Transverse colon (tissue), 4 donors: Measurements from ENCODE around the gene TMEM245. TPM values are rescaled to one million over a fixed set of nuclear protein-coding genes. Genes with fewer than 3 reads are reported as not detected.

Experiments used
- DNase-seq: peaks from one replicate; pipeline ENCODE4 v3.0.0-alpha.2; 2019
- H3K27ac ChIP-seq, 4 donors: fragments of 200-600 bp; sonication (generic); 2 replicates each; pipeline ENCODE4 v1.5.1; 2016 to 2018; ENCODE audit warnings: inconsistent platforms in 4 of 4
- H3K27me3 ChIP-seq: fragments of 200-600 bp; sonication (generic); 2 replicates; pipeline ENCODE4 v1.5.1; 2017; ENCODE audit warnings: inconsistent platforms
- H3K36me3 ChIP-seq, 4 donors: fragments of 200-600 bp; sonication (generic); 2 replicates each; pipeline ENCODE4 v1.5.1; 2017 to 2019; ENCODE audit warnings: inconsistent platforms in 4 of 4
- H3K4me1 ChIP-seq, 4 donors: fragments of 200-600 bp; sonication (generic); 2 replicates each; pipeline ENCODE4 v1.5.1; 2017 to 2020; ENCODE audit warnings: inconsistent platforms in 4 of 4
- H3K4me3 ChIP-seq, 4 donors: fragments of 200-600 bp; sonication (generic); 1 replicate in 1 of 4; 2 replicates in 3 of 4; pipeline versions ENCODE4 v1.5.1 to v1.6.1; 2017 to 2019; ENCODE audit warnings: inconsistent platforms in 4 of 4
- H3K9me3 ChIP-seq, 2 donors: fragments of 200-600 bp; sonication (generic); 2 replicates each; pipeline ENCODE4 v1.5.1; 2017 to 2019; ENCODE audit warnings: inconsistent platforms in 2 of 2
- EP300 ChIP-seq: sonication (generic); formaldehyde crosslinking; IDR thresholded peaks from one replicate; pipeline ENCODE4 v1.6.1; 2017; ENCODE audit warnings: antibody characterized with exemption, low read depth
- POLR2A ChIP-seq: fragments of 450-650 bp; IDR thresholded peaks from one replicate; pipeline ENCODE4 v1.6.1; 2016; ENCODE audit warnings: antibody characterized with exemption, mild to moderate bottlenecking, moderate library complexity
- POLR2AphosphoS5 ChIP-seq, 3 donors: sonication (generic); formaldehyde crosslinking; IDR thresholded peaks; one replicate each; pipeline ENCODE4 v1.6.1; 2016; ENCODE audit warnings: antibody characterized with exemption in 3 of 3
- WGBS, 2 donors: methylation state at CpG; one replicate each; pipeline ENCODE4 v1.1.5; 2018; ENCODE audit warnings: low coverage in 1 of 2; 5-methylcytosine and 5-hydroxymethylcytosine counted together
- in situ Hi-C, 4 donors: fragments of 200-750 bp; cut with MboI; loops; one replicate each; pipeline versions ENCODE4 v1.15.0 to v1.15.1; 2017; ENCODE audit warnings: low sequenced_read_pairs in 3 of 4, low pct_ligation_motif_present in 1 of 4, low pct_unique_long_range_greater_than_20kb in 1 of 4
- intact Hi-C: fragments of 100-400 bp; cut with DNase I; formaldehyde crosslinking; loops from one replicate; pipeline ENCODE4 v1.15.1; 2023; ENCODE audit warnings: low total_unique reads
- total RNA-seq, 4 donors: library from RNA; depleted of rRNA; stranded (reverse); fragments of >200 nt; gene quantifications; one replicate each; pipeline ENCODE4 v1.1.0, GENCODE V29; 2016
- TF ChIP-seq, protein P1 (sequence below), 5 experiments: fragments of 200-600 bp in 3 of 5; fragments of 450-650 bp in 2 of 5; sonication (generic) in 3 of 5; IDR thresholded peaks; 1 replicate in 2 of 5; 2 replicates in 3 of 5; pipeline ENCODE4 v1.5.1; 2016 to 2017; ENCODE audit warnings: antibody characterized with exemption in 5 of 5, inconsistent platforms in 3 of 5, mild to moderate bottlenecking in 2 of 5, moderate library complexity in 1 of 5

TMEM245 gene
- total RNA-seq, 4 donors from 2014 or later: 28.5 to 63.6 (median 58.7) TPM

DNA sequence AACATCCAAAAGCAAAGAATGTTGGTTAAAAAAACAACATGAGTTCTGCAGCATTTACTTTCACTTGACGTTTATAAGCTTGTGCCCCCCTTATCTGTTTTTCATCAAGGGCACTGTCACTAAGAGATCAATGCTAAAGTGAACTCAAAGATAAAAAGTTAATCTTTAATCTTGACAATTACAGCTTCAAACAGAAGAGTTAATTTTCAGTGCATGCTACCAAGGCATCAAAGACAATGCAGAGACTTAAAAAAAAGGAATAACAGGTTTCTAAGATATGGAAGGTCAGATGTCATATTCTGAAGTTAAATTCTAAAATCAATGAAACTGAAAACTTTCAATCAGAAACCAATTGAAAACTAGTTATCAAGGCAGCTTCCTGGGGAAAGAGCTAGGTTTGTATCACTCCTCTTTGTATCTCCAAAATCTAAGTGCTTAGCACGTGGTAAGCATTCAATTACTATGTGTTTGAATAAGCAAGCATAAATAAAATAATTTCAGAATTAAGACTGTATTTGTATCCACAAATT, 37.6 kb downstream of the TMEM245 start:
- Histone ChIP-seq H3K9me3 (no peaks in the 10 kb centered on the region), H3K27me3 (no peaks in the 10 kb centered on the region), H3K4me3 (no peak overlapping the region), H3K27ac (no peak overlapping the region), H3K36me3 (peaks cover 0 to 34% (median 11%) of the 10 kb centered on the region in 4 donors), H3K4me1 (peaks cover 0 to 12% (median 2%) of the 10 kb centered on the region in 4 donors)
- WGBS, 2 donors: 42 to 44% methylated on average over 2 of the region's 2 CpGs
- in situ Hi-C loops (no loop called here), intact Hi-C loops (no loop called here)
- TF ChIP-seq POLR2AphosphoS5 (IDR thresholded peaks at IDR 0.05) (no peak), POLR2A (no peak), EP300 (no peak)
- TF ChIP-seq, protein P1, sequence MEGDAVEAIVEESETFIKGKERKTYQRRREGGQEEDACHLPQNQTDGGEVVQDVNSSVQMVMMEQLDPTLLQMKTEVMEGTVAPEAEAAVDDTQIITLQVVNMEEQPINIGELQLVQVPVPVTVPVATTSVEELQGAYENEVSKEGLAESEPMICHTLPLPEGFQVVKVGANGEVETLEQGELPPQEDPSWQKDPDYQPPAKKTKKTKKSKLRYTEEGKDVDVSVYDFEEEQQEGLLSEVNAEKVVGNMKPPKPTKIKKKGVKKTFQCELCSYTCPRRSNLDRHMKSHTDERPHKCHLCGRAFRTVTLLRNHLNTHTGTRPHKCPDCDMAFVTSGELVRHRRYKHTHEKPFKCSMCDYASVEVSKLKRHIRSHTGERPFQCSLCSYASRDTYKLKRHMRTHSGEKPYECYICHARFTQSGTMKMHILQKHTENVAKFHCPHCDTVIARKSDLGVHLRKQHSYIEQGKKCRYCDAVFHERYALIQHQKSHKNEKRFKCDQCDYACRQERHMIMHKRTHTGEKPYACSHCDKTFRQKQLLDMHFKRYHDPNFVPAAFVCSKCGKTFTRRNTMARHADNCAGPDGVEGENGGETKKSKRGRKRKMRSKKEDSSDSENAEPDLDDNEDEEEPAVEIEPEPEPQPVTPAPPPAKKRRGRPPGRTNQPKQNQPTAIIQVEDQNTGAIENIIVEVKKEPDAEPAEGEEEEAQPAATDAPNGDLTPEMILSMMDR (IDR thresholded peaks at IDR 0.05): no peak
- DNase-seq: no peak

DNA sequence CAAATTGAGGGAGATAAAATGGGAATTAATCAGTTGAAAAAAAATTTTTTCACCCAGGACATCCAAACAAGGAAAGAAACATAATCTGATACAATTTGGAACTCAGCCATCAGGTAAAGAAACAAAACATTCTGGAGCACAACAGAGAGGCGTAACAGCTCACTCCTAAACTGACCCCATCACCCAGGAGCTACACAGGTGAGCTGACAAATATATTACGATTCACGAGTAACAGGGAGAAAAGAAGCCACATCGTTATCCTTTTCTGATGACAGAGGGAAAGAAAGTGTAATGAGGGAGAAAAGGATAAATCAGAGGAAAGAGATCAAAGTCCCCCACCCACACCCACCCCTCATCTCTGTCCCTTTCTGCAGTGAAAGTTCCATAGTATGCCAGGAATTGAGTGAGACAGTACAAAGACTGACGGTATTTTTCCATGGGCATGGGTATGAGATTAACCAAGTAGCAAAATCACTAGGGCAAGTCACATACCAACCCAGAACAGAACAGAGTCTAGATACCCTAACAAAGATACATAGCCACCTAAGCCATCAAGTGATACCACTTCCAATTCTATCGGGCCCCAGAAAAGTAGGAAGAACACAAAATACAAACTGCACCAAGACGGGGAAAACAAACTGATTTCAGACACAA, 45.4 kb downstream of the TMEM245 start:
- Histone ChIP-seq H3K27ac (no peak overlapping the region), H3K4me3 (no peak overlapping the region), H3K36me3 (peaks cover 0 to 51% (median 10%) of the 10 kb centered on the region in 4 donors), H3K27me3 (no peaks in the 10 kb centered on the region), H3K9me3 (no peaks in the 10 kb centered on the region), H3K4me1 (peaks cover 0 to 7% (median under 1%) of the 10 kb centered on the region in 4 donors)
- 85 to 89% methylated on average over 7 of the region's 7 CpGs for whole genome bisulfite sequencing, 2 donors
- in situ Hi-C loops (no loop called here), intact Hi-C loops (no loop called here)
- no peak for DNase-seq
- TF ChIP-seq, protein P1 (IDR thresholded peaks at IDR 0.05): no peak
- TF ChIP-seq POLR2AphosphoS5 (IDR thresholded peaks at IDR 0.05) (no peak), EP300 (no peak)

DNA sequence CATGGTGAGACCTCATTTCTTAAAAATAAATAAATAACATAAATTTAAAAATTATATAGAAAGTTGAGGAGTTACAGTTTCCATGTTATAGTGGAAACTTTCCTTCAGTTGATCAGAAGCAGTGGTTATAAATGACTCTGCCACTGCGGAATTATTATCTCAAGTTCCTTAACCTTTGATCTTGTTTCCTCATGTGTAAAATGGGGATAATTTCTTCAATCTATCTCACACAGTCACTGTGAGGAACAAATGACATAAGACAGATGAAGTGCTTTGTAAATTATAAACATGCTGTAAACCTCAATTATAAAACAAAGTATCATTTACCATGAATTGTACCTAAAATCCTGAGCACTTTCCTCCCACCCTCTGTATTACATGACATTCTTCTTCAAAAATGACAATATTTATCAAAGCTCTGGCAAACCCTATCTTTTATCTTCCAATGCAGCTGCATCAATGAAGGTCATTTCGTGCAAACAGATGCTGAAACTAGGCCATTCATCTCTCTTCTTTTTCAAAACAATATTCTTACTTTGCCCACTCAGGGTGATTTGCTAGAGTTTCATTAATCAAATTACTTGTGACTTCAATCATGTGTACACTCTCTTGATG, 46.8 kb downstream of the TMEM245 start:
- Histone ChIP-seq H3K27ac (no peak overlapping the region), H3K27me3 (no peaks in the 10 kb centered on the region), H3K4me1 (peaks cover 0 to 7% (median 2%) of the 10 kb centered on the region in 4 donors), H3K36me3 (peaks cover 0 to 45% (median 8%) of the 10 kb centered on the region in 4 donors), H3K9me3 (no peaks in the 10 kb centered on the region), H3K4me3 (no peak overlapping the region)
- WGBS, 2 donors: 73 to 89% methylated on average over 2 of the region's 2 CpGs
- intact Hi-C loops: no loop called here
- DNase-seq: no peak
- in situ Hi-C loops: no loop called here
- TF ChIP-seq EP300 (no peak), POLR2AphosphoS5 (IDR thresholded peaks at IDR 0.05) (no peak), POLR2A (no peak)
- TF ChIP-seq, protein P1 (IDR thresholded peaks at IDR 0.05): no peak

DNA sequence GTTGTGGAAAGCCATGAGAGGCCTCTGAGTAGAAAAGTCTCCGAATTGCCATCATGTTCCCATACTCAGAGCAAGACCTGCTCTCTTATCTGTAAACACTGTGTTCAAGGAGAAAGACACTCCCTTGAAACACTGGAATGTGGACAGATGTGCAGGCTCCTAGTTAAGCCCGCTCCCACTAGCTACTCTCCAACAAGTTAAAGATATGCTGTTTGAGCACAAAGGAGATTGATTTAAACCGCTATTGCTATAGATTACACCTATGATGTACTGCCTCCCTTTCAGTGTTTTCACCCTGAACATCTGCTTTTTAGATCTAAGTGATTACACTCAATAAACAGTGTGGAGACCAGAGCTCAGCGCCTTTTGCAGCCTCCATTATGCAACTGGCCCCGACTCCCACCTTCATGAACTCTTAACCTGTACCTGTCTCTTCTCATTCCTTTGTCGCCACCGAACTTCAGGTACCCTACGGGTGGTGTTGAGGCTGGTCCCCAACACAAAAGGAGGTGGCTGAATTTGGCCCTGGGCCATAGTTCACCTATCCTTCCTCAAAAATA, 47.5 kb downstream of the TMEM245 start:
- Histone ChIP-seq H3K27ac (no peak overlapping the region), H3K36me3 (peaks cover 0 to 40% (median 8%) of the 10 kb centered on the region in 4 donors), H3K4me3 (no peak overlapping the region), H3K9me3 (no peaks in the 10 kb centered on the region), H3K27me3 (no peaks in the 10 kb centered on the region), H3K4me1 (peaks cover 0 to 7% (median 2%) of the 10 kb centered on the region in 4 donors)
- in situ Hi-C loops (no loop called here), intact Hi-C loops (no loop called here)
- no peak for DNase-seq
- no peak for TF ChIP-seq POLR2A
- no peak for TF ChIP-seq EP300
- TF ChIP-seq, protein P1 (IDR thresholded peaks at IDR 0.05): no peak
- no peak for TF ChIP-seq POLR2AphosphoS5 (IDR thresholded peaks at IDR 0.05)
- WGBS, 2 donors: 90 to 92% methylated on average over 6 to 8 of the region's 8 CpGs
